HG03064 (cell line): ENCODE measurements around the gene PBX4.
"Not testable (repeated sequence)": the region's sequence is repeated elsewhere in the genome, so short reads cannot be mapped to it uniquely, and the experiment has no call there.

Experiments used
- ATAC-seq: cut with Tn5 transposase; IDR thresholded peaks from one replicate; pipeline ENCODE4 v1.9.1; 2021; ENCODE audit warnings: low read depth; ENCODE audit not compliant: unreplicated experiment

PBX4 gene, protein sequence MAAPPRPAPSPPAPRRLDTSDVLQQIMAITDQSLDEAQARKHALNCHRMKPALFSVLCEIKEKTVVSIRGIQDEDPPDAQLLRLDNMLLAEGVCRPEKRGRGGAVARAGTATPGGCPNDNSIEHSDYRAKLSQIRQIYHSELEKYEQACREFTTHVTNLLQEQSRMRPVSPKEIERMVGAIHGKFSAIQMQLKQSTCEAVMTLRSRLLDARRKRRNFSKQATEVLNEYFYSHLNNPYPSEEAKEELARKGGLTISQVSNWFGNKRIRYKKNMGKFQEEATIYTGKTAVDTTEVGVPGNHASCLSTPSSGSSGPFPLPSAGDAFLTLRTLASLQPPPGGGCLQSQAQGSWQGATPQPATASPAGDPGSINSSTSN

DNA sequence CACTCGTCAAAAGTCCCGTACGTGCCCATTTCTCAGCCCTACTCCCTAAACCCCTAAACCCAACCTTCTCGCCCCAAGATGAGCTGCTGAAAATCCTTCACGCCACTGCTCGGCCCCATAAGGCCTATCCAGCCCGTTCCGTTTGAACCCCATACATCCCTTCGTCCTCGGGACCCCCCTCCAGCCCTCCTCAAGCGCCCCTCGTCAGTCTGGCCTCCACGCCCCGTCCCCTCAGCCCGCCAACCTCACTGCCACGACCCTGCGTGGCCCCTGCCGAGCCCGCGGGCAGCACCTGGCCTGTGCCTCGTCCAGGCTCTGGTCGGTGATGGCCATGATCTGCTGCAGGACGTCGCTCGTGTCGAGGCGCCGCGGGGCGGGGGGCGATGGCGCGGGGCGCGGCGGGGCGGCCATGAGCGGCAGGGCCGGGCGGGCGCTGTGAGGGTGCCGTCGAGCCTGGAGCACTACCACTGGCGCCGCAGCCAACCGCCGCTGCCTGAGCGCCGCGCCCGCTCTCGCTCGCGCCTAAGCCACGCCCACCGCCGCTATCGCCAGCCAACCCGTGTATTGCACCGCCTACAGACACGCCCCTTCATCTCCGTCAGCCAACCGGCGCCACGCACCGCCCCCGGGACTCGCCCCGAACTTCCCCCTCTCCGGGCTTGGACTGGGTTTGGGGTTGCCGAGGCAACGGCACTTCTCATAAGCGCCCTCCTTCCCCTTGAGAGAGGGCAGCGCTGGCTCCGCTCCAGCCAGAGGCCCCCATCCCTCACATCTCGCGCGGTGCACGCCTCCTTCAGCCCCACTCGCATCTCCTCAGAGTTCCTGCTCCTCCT lies at the start of gene PBX4:
Gene PBX4, minus strand, starts transcription at position 469 of the 833 bp plus-strand sequence. Its CDS starts 58 bp downstream, at position 411.
- ATAC-seq: peak; percentile 91

GRCh38 chr19:19665420-19665948 lies 47.0 kb upstream of the PBX4 start:
- ATAC-seq: not testable (repeated sequence)

DNA sequence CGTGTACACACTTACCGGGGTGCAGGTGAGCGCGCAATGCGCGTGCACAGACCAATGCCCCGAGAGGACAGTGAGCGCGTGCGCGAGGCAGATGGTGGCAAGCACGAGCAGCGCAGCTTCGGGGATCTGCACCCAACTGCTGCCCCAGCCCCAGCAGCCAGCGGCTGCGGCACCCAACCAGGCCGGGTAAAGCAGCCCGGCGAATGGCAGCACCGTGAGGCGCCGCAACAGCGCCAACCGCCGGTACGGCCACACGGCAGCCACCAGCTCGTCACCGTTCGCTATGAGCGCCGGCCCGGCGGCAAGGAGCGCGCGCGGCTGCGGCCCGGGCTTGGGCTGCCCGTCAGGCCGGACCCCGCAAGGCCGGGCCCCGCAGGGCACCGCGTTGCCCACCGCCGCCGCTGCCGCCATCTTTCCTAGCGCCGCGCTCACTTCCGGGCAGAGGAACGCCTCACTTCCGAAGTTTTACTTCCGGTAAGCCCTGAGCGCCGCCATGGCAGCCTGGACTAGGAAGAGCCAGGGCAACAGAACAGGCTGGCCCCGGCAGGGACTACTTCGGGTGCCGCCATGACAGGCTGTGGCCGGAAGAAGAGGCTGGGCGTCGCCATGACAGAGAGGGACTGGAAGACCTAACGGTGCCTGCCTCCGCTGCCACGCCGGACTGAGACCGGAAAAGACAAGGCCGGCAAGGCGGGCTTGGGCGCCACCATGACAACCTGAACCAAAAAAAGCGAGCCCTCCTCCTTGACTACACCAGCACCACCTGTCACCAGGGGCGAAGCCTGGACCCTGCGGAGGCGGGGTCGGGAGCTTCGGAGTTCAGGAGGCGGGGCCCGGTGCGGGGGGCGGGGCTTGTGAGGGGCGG lies 45.0 kb upstream of the PBX4 start, which contains the start of gene ATP13A1:
Gene ATP13A1, minus strand, starts transcription at position 421 of the 865 bp plus-strand sequence. Its CDS starts 10 bp downstream, at position 411.
- peak; percentile 70 for ATAC-seq

GRCh38 chr19:19662871-19663255 lies 44.4 kb upstream of the PBX4 start:
- ATAC-seq: no peak

DNA sequence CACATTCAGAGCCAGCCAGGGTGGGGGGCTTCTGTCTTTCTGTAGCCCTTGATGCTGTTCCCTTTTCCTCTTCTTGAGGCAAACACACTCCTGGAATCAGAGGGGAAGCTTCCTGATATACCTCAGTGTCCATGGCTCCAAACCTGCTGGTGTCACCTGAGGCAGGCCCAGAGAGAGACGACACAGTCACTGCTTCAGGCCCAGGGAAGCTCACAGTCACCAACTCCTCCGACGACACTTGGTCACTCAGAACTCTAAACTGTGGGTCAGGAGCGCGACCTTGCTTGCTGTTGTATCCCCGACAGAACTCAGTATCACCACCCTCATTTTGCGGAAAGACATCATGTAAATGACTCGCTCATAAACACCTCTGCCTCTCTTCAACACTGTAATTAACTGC lies 43.9 kb upstream of the PBX4 start:
- ATAC-seq: no peak

GRCh38 chr19:19661675-19662251 lies 43.3 kb upstream of the PBX4 start:
- ATAC-seq: no peak

GRCh38 chr19:19661141-19661674 lies 42.7 kb upstream of the PBX4 start:
- no peak for ATAC-seq

DNA sequence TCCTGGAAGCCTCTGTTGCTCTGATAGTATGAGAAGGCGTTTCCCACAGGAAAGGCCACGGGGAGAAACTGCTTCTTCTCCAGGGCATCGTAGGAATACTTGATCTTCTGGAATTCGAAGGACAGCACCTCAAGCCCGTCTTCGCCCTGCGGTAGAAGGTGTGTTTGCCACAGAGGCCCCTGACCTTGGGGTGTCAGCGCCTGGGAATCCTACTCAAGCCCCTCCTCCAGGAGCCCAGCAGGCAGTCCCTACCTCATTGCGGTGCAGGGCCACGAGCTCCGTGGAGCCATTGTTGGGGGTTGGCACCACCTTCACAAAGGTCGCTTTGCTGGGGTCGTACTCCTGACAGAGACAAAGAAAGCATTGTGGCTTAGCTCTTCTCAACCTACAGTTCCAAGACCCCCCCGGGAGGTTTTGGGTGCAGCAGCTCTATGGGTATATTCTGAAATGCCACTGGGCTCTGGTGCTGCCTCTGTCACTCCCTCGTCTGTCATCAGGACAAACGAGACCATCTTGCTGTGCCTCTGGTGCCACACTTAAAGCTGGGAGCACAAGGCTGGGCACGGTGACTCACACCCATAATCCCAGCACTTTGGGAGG lies 41.3 kb upstream of the PBX4 start:
- ATAC-seq: no peak

DNA sequence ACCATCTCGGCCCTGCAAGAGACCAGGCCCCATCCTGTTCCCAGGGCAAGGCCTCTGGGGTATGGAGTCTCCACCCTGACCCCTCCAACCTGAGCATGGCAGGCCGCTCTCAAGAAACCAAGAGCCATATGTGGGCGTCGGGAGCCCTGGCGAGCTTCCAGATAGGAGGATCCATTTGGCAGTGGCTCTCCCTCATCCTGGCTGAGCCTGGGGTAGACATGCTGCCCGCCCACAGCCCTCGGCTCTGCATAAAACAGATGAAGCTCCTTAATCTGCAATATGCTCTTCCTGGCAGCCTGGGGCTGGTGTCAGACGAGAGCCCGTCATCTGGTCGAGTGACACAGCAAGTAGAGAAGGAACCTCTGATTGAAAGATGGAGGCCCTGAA lies 38.9 kb upstream of the PBX4 start:
- ATAC-seq: no peak

- no peak for ATAC-seq
These were observed 38.2 kb upstream of the PBX4 start for GRCh38 chr19:19656451-19657396.

GRCh38 chr19:19655641-19656343 lies 37.3 kb upstream of the PBX4 start:
- ATAC-seq: no peak

DNA sequence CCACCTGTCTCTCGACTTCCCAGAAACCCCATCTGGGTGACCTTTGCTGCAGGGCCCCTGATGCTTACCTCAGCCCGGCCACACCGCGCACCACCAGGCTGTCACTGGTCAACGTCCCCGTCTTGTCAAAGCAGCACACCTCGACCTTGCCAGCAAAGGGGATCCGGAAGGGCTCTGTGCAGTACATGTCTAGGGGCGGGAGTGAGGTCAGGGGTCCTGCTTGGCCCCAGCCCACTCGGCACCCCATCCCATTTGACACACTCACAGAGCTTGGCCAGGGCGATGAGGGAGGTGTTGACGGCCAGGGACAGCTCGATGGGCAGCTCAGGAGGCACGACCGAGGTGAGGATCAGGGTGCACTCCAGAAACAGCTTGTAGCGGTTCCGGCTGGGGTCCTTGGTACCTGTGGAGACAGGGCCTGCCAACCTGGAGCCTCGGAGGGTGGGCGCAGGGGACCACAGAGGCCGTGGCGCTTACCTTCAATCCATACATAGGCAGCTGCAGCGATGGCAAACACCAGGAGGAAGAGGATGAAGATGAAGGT lies 36.6 kb upstream of the PBX4 start:
- ATAC-seq: no peak

DNA sequence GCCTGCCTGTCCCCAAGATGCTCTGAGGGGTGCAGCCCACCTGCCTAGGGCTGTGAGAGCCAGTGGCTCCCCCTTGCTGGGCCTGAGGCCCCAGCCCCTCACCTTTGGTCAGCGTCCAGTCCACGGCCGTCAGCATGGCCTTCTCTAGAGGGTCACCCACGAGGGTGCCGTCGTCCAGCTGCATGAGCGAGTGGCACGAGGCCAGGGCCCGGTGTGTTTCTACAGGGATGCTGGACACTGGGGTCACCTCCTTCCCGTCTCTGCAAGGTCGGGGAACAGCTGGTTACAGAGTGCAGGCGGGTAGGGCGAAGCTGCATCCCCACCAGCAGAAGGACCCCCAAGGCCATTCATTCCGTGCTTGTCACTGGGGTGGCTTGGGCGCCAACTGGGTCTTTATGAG lies 36.0 kb upstream of the PBX4 start:
- ATAC-seq: no peak

- no peak for ATAC-seq
These were observed 35.2 kb upstream of the PBX4 start for GRCh38 chr19:19653597-19654147.

- ATAC-seq: no peak
These were observed 34.2 kb upstream of the PBX4 start for GRCh38 chr19:19652482-19653295.

DNA sequence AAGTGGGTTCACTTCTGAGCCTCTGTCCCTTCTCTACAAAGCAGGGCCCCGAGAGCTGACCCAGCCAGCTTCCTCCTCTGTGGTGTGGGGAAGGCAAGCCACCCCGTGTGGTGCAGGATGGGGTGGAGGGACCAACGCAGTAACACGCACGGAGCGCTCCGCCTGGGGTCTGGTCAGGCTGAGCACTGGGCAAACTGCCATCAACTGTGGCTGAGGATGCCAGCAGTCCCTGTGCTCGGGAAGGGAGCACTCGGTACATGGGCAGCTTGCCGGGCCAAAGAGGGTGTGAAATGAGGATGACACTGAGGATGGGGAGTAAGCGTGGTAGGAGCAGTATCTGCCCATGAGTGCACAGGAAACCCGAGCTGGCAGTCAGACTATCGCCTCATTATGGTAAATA lies 32.6 kb upstream of the PBX4 start:
- no peak for ATAC-seq
